OCI-LY7 (cell line): ENCODE results near the gene NUP210.

ENCODE experiments used
- EZH2phosphoT487 ChIP-seq: fragments of 200-600 bp; sonication (generic); IDR thresholded peaks from 2 replicates; pipeline ENCODE4 v1.6.1; 2018; ENCODE audit warnings: low read depth, borderline replicate concordance, mild to moderate bottlenecking, mixed run types, antibody characterized with exemption, low read length, moderate library complexity, mixed read lengths
- TF ChIP-seq, protein P1 (sequence below): fragments of 200-600 bp; sonication (generic); conservative IDR thresholded peaks from 2 replicates; pipeline ENCODE4 v1.5.1; 2014; ENCODE audit warnings: mild to moderate bottlenecking, antibody characterized with exemption, low read length, moderate library complexity, mixed read lengths

DNA sequence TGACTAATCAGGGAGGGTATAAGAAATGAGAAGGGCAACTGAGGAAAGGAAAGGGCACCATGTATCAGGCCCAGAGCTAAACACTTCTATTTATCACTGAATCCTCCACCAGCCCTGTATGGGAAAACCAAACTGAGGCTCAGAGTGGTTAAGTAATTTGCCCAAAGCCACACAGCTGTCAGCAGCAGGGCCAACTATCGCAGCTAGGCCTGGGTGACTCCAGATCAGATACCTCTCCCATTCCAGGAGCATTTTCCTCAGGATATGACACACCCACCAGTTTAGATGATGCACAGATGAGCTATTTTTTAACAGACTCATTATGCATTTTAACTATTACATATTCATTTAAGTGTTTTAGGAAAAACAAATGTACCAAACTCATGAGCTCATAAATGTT is 14.5 kb downstream of the NUP210 start:
- TF ChIP-seq, protein P1, sequence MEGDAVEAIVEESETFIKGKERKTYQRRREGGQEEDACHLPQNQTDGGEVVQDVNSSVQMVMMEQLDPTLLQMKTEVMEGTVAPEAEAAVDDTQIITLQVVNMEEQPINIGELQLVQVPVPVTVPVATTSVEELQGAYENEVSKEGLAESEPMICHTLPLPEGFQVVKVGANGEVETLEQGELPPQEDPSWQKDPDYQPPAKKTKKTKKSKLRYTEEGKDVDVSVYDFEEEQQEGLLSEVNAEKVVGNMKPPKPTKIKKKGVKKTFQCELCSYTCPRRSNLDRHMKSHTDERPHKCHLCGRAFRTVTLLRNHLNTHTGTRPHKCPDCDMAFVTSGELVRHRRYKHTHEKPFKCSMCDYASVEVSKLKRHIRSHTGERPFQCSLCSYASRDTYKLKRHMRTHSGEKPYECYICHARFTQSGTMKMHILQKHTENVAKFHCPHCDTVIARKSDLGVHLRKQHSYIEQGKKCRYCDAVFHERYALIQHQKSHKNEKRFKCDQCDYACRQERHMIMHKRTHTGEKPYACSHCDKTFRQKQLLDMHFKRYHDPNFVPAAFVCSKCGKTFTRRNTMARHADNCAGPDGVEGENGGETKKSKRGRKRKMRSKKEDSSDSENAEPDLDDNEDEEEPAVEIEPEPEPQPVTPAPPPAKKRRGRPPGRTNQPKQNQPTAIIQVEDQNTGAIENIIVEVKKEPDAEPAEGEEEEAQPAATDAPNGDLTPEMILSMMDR, result no peak
- TF ChIP-seq EZH2phosphoT487, result no peak
